ENCODE measurements around the gene TNFRSF21.

TNFRSF21 gene

GRCh38 chr6:47267301-47267700, 42.4 kb downstream of the TNFRSF21 start:
- H3K9me2 ChIP-seq (replicated peaks; ENCODE audit: low read depth, low read length), result no peaks in the 10 kb centered on the region
- no peaks in the 10 kb centered on the region for H3K9me3 ChIP-seq (ENCODE audit: insufficient read depth, low read depth, low read length)
- H2AFZ ChIP-seq (ENCODE audit: low read length), result no peak overlapping the region
- H3K9ac ChIP-seq (ENCODE audit: low read depth, low read length, poor library complexity, severe bottlenecking), result no peak overlapping the region
- no peak overlapping the region for H3K4me2 ChIP-seq (ENCODE audit: low read depth, low read length, poor library complexity, severe bottlenecking)
- H4K20me1 ChIP-seq (ENCODE audit: insufficient read depth, low read length, poor library complexity, severe bottlenecking), result peaks cover 4% of the 10 kb centered on the region
- H3K36me3 ChIP-seq (ENCODE audit: insufficient read depth, low read length), result peaks cover 7% of the 10 kb centered on the region; the same call in 1 of the 2 replicates
- H3K4me3 ChIP-seq (ENCODE audit: low read length, poor library complexity, severe bottlenecking), result no peak overlapping the region
- H3K27me3 ChIP-seq (ENCODE audit: insufficient read depth, low read length, poor library complexity, severe bottlenecking), result no peaks in the 10 kb centered on the region
- TF ChIP-seq EZH2phosphoT487 (IDR thresholded peaks at IDR 0.05; ENCODE audit: borderline replicate concordance), result no peak
- no peak for TF ChIP-seq CTCF (conservative IDR thresholded peaks at IDR 0.05; ENCODE audit: low read length)
- H3K4me1 ChIP-seq (ENCODE audit: insufficient read depth, low read length, poor library complexity, severe bottlenecking), result peaks cover 14% of the 10 kb centered on the region
- peaks cover 15% of the 10 kb centered on the region; the same call in 1 of the 2 replicates for H3K79me2 ChIP-seq (ENCODE audit: insufficient read depth, low read length)
- no peaks in the 10 kb centered on the region for H3F3A ChIP-seq (ENCODE audit: low read depth)

- Histone ChIP-seq H2AFZ (ENCODE audit: low read length) (no peak overlapping the region), H3K9me3 (ENCODE audit: insufficient read depth, low read depth, low read length) (no peaks in the 10 kb centered on the region), H3K27me3 (ENCODE audit: insufficient read depth, low read length, poor library complexity, severe bottlenecking) (no peaks in the 10 kb centered on the region), H3K4me1 (ENCODE audit: insufficient read depth, low read length, poor library complexity, severe bottlenecking) (peaks cover 24% of the 10 kb centered on the region), H4K20me1 (ENCODE audit: insufficient read depth, low read length, poor library complexity, severe bottlenecking) (peaks cover 4% of the 10 kb centered on the region), H3K9ac (ENCODE audit: low read depth, low read length, poor library complexity, severe bottlenecking) (no peak overlapping the region), H3K36me3 (ENCODE audit: insufficient read depth, low read length) (peaks cover 7% of the 10 kb centered on the region; the same call in 1 of the 2 replicates), H3K4me3 (ENCODE audit: low read length, poor library complexity, severe bottlenecking) (no peak overlapping the region), H3K4me2 (ENCODE audit: low read depth, low read length, poor library complexity, severe bottlenecking) (no peak overlapping the region), H3K9me2 (replicated peaks; ENCODE audit: low read depth, low read length) (no peaks in the 10 kb centered on the region), H3F3A (ENCODE audit: low read depth) (no peaks in the 10 kb centered on the region), H3K79me2 (ENCODE audit: insufficient read depth, low read length) (peaks cover 15% of the 10 kb centered on the region; the same call in 1 of the 2 replicates)
- no peak for TF ChIP-seq CTCF (conservative IDR thresholded peaks at IDR 0.05; ENCODE audit: low read length)
- TF ChIP-seq EZH2phosphoT487 (IDR thresholded peaks at IDR 0.05; ENCODE audit: borderline replicate concordance), result no peak
Observed at GRCh38 chr6:47265971-47266370, 43.7 kb downstream of the TNFRSF21 start.

- no peak overlapping the region for H3K4me2 ChIP-seq (ENCODE audit: low read depth, low read length, poor library complexity, severe bottlenecking)
- no peak overlapping the region for H3K9ac ChIP-seq (ENCODE audit: low read depth, low read length, poor library complexity, severe bottlenecking)
- TF ChIP-seq CTCF (conservative IDR thresholded peaks at IDR 0.05; ENCODE audit: low read length) (no peak), EZH2phosphoT487 (IDR thresholded peaks at IDR 0.05; ENCODE audit: borderline replicate concordance) (no peak)
- peaks cover 4% of the 10 kb centered on the region for H4K20me1 ChIP-seq (ENCODE audit: insufficient read depth, low read length, poor library complexity, severe bottlenecking)
- H2AFZ ChIP-seq (ENCODE audit: low read length), result no peak overlapping the region
- H3K9me2 ChIP-seq (replicated peaks; ENCODE audit: low read depth, low read length), result no peaks in the 10 kb centered on the region
- no peaks in the 10 kb centered on the region for H3K27me3 ChIP-seq (ENCODE audit: insufficient read depth, low read length, poor library complexity, severe bottlenecking)
- H3F3A ChIP-seq (ENCODE audit: low read depth), result no peaks in the 10 kb centered on the region
- no peaks in the 10 kb centered on the region for H3K9me3 ChIP-seq (ENCODE audit: insufficient read depth, low read depth, low read length)
- H3K36me3 ChIP-seq (ENCODE audit: insufficient read depth, low read length), result peaks cover 7% of the 10 kb centered on the region; the same call in 1 of the 2 replicates
- H3K4me1 ChIP-seq (ENCODE audit: insufficient read depth, low read length, poor library complexity, severe bottlenecking), result peaks cover 24% of the 10 kb centered on the region
- H3K79me2 ChIP-seq (ENCODE audit: insufficient read depth, low read length), result peaks cover 11% of the 10 kb centered on the region; the same call in 1 of the 2 replicates
- H3K4me3 ChIP-seq (ENCODE audit: low read length, poor library complexity, severe bottlenecking), result no peak overlapping the region
Observed at GRCh38 chr6:47264775-47265184, 44.9 kb downstream of the TNFRSF21 start.
